GM21528 (cell line): ENCODE results near the gene SLC13A5.
"Not testable (repeated sequence)": the region's sequence is repeated elsewhere in the genome, so short reads cannot be mapped to it uniquely, and the experiment has no call there.

Source experiments
- ATAC-seq: cut with Tn5 transposase; IDR thresholded peaks from one replicate; pipeline ENCODE4 v1.9.1; 2021; ENCODE audit warnings: mild to moderate bottlenecking, moderate library complexity; ENCODE audit not compliant: unreplicated experiment, low FRiP score

The SLC13A5 gene

DNA sequence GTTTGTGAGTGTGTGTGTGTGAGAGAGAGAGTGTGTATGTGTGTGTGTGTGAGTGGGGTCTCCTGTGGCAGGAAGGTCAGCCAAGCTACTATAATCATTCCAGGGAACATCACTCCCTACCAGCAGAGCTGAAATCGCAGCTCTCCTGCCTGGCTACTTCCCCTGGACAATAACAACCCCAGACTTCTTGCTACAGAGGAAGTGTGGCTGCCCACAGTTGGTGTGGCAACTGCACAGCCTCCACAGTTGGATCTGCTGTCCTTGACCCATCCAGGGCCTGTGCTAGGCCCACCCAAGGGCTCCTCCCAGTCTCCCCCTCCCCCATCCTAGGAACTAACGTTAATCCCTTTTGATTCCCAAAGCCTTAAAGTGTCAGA is 1.5 kb downstream of the SLC13A5 start:
- no peak for ATAC-seq

DNA sequence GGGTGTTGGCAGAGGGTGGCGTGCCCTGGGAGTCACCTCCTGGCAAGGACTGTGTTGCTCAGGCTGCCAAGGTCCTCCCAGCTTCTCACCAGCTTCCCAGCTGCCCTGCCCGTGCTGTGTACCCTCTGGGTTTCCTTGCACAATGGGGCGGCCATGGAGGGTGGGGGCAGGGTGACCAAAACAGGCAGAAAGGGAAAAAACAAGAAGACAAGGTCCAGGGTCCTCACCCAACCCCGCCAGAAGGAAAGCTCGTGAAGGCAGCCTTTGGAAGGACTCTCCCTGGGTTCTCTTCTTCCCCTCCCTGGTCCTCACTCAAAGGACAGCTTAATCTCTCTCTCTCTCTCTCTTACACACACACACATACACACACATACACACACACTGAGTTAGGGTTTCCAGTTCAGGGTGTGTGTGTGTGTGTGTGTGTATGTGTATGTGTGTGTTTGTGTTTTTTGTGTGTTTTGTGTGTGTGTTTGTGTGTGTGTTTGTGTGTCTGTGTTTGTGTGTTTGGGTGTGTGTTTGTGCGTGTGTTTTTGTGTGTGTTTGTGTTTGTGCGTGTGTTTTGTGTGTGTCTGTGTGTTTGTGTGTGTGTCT is 2.0 kb downstream of the SLC13A5 start:
- ATAC-seq = no peak

DNA sequence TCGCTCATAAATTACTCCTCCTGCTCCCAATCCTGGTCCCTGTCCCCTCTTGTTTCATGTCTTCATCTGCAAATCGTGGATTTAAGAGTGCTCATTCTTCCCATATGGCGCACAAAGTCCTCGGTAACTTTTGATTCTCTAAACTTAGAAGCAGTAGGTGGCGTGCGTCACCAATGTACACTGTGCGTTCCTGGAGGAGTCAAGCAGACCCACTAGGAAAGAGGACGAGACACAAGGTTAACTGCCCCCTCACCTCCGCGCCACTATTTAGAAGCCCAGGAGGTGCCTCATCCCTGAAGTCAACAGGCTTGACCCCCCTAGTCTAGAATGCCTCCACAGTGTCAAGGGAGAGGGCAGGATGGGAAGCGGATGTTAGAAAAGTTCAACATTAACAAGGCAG is 2.9 kb downstream of the SLC13A5 start:
- no peak for ATAC-seq

DNA sequence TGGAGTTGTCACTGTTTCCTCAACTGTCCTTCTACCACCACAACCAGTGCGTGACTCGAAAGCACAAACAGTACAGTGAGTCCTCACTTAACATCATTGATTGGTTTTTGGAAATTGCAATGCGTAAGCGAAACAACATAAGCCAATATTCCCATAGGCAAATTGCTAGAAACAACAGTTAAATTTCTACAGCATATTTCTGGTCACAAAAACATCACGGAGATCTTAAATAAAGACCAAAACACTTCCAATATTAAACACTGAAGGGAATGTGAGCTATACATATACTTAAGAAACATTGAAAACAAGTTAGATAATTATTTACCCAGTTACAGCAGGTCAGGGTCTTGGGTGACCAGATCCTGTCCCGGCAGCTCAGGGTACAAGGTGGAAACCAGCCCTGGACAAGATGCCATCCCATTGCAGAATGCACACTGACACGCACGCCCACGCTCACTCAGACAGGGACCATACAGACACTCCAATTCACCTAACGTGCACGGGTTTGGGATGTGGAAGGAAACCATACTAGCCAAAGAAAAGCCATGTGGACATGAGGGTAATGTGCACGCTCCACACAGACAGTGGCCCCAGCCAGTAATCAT is 4.7 kb downstream of the SLC13A5 start:
- ATAC-seq = no peak

DNA sequence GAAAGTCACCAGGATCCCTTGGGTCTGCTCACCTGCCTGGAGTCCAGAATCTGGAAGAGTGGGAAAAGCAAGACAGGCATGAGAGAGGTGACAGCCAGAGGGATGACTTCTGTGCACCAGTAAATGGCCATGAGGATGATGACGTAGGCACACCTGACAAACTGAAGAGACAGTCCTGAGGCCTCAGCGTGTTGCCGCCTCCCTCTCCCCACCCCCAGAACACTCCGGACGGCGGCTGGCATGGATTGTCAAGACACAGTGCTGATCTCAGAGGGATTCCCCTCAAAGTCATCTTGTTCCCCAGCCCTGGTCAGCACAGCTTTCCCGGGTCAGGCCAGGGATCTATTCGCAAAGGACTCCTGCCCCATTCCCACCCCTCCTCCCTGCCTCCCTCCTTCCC is 6.2 kb downstream of the SLC13A5 start:
- ATAC-seq = no peak

DNA sequence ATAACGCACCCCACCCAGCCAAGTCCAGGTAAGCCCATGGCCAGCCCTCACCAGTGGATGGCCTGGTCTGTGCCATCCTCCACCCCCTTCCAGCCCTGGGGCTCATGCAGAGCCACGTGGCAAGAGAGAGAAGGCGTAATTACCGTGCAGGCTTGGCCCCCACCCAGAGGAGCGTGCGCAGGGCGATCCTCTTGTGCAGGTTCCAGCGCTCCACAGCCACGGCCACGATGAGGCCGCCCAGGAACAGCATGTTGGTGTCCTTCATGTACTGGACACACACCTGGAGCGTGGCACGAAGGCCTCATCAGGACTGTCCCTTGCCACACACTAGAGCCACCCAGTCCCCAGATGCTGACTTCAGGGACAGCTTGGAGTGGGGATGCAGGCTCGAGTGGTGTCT is 6.7 kb downstream of the SLC13A5 start:
- ATAC-seq = no peak

DNA sequence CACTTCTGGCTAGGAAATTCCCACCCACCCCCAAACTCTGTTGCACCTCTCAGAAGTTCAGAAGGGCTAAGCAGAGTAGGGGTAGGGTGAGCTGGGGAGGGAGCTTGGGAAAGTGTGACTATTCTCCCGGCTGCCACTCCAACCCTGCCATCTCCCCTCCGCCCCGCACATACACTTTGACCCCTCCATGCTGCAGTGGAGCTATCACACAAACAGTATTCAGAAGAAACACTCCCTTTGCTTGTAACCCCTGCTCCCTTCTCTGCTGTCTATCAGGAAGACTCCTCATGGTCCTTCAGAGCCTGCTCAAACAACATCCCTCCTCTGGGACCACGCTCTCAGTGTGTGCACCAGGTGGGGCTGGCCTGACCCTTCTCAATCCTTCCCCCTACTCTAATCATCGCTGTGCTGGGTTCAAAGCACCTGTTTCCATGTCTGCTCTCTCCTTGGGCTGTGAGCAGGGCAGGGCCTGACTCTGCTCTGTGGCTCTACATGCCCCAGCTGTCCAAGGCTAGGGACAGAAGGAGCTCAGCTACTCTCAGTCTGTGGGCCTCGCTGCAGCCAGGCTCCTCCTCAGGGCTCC is 8.6 kb downstream of the SLC13A5 start:
- no peak for ATAC-seq

DNA sequence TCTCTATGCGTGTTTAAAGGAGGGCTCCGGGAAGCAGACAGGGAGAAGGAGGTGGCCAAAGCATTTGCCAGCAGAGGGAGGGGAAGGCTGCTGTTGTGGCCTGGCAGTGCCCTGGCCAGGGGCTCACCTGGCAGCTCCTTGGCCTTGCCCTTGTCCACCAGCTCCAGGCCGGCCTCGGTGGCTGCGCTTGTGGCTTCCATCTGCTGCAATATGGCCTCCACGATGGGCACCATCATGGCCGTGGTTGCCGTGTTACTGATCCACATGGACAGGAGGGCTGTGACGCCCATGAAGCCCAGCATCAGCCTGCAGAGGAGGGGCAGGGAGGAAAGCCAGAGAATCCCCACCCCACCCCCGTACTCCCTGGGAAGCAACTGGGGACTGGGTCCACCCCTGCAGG is 9.4 kb downstream of the SLC13A5 start:
- ATAC-seq = no peak

DNA sequence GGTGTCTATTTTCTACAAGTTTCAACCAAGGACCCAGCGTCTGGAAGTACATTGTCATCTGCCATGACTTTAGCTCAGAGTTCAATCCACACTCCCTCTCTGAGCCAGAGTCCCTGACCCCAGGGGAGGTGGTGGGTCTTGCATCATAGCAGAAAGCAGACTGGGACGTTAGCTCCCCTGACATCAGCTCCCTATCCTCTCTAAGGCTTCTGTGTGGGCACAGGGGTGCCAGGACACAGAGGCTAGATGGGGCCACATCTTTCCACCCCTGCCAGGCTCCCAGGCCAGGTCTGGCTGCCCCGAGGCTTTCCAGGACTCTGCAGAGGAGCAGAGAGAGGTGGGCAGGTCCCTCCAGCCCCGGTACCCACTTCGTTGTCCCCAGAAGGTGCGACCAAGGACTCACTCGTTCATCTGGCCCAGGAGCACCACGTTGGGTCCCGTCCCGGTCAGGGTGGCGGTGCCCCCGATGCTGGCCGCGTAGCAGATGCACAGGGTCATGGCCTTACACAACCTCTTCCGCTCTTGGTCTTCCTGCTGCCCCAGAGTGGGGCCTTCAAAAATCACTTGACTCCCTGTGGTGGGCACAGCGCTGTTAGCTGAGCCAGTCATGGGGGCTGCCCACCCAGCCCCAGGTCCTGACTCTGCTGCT is 10.5 kb downstream of the SLC13A5 start:
- ATAC-seq = no peak

DNA sequence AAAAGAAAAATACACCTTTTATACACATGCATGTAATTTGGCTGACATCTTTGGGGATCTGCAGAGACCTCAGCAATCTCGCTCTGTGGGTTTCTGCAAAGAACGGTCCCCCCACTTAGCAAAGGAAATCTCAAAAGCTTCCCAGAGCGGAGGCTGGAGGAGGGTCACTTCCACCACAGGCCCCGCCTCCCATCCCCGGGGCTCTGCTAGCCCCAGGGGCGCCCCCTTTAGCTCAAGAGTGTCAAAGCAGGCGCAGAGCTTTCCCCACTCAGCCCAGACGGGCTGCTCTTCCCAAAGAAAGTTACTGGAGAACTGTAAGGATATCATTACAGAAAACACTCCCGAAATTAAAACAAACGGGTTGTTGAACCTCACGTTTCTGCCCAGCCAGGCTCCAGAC is 11.4 kb downstream of the SLC13A5 start:
- ATAC-seq = no peak

DNA sequence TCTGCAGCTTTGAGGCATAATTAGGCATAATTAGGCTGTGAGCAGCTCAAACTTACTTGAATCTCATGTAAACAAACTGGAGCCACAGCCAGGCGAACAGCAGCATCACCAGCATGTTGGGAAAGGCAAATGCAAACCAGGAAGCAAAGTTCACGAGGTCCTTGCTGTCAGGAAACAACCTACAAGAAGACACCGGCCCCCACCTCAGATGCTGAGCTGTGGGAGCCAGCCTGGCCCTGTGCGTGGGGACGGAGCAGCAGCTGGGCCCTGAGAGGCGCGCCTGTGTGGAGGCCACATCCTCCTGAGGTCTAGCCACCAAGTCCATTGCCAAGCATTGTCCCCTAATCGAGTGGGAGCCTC is 12.2 kb downstream of the SLC13A5 start:
- no peak for ATAC-seq

DNA sequence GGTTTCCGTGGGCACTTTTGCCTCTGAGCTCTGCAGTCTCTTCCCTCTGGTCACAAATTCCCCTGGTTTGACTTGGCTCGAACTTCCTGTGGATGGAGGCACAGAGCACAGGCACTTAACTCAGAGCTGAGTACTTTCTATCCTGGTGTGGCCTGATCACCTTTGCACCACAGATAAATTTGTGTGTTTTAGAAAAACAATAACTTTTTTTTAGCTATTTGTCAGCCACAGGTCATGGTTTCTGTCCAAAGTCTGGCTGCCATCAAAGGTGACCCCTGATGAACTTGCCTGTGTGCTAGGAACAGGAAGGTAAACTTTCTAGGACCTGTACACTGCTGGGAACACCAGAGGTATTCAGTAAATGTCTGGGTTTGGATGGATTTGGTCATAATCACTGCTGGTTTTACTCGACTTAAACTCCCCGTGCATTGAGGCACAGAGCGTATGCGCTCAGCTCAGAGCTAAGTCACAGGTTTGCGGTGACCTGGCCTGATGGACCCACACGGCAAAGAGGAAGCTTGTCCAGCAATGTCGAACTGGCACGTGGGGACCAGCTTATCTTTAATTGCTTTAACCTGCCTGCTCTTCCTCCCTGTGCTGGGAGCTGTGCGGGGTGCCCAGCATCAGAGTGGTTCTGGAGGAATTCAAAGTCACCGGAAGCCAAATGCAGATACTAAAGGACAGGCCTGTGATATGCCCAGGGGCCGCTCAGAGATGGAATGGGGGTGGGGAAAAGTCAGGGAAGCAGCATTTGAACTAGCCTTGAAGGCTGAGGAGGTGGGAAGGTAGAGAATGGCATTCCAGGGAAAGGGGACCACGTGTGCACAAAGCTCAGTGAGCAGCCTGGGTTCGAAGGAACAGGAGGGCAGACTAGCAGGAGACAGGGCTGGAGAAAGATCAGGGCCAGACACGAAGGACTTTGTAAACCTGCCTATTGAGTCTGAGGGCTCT is 12.9 kb downstream of the SLC13A5 start:
- no peak for ATAC-seq

DNA sequence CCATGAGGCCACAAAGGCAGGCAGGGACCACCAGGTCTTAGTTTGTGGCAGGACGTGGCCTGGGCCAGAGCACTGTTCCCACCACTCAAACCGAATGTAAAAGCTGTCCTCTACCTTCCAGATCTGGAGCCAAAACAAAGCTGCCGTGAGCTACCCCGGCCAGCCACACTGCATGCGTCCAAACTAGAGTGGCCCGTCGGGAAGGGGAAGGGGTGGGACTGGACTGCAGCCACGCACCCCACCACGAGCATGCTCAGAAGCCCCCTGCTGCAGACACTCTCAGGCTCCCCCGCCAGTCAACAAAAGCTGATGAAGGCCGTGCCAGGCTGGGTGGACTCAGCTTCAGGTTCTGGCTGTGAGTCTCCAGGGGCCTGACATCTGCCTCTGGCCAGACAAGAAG is 15.2 kb downstream of the SLC13A5 start:
- no peak for ATAC-seq

DNA sequence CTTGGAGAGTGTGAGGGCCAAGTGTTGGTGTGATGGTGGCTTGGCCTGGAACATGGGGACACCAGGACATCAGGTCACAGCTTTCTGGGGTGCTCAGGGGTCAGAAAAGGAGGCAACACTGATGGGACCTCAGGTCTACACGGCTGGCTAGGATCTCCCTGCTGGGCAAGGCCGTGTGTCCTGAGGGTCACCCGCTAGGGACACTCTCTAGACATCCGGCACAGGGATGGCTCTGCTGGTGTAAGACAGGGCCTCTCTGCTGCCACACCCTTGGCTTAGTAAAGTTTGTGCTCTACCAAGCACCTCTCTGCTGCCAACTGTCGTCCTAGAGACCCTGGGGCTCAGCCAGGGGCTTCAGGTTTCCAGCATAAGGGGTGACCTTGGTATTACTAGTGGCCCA is 16.3 kb downstream of the SLC13A5 start:
- no peak for ATAC-seq

DNA sequence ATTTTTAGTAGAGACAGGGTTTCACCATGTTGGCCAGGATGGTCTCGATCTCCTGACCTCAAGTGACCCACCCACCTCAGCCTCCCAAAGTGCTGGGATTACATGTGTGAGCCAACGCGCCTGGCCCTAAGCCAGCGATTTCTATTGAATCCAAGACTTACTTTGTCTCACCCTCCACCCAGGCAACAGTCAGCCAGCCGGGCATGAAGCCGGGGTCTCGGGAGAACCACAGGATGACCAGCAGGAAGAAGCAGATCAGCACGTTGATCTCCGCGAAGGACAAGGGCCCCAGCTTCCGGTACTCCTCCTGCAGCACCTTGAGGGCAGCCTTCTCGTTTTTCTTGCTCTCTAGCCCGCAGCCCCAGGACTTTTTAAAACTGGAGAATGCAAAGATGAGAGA is 17.6 kb downstream of the SLC13A5 start:
- ATAC-seq = no peak

DNA sequence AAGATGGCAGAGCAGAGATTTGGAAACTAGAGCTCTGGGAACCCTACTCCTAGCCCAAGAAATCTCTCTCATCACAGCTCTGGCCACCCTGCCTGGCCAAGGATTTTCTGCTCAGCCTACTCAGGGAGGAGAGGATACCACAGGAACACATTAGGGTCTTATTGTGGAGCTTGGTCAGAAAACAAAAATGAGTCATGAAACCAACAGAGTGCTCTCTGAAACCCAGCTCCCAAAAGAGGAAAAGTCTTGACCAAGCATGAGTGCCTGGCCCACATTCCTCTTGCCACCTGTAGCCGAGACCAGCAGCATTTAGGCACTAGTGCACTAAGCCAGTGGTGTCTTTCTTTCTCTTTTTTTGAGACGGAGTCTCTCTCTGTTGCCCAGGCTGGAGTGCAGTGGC is 18.1 kb downstream of the SLC13A5 start:
- ATAC-seq = no peak

DNA sequence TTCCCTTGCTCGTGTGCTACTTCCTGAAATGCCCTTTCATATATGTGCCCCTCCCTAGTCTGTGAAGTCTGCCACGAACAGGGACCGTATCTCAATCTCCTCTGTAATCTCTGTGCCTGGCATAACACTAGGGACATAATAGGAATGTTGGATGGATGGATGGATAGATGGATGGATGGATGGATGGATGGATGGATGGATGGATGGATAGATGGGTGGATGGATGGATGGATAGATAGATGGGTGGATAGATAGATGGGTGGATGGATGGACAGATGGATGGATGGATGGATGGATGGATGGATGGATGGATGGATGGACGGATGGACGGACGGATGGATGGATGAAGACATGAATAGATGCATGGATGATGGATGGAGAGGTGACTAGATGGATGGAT is 21.2 kb downstream of the SLC13A5 start:
- not testable (repeated sequence) for ATAC-seq

DNA sequence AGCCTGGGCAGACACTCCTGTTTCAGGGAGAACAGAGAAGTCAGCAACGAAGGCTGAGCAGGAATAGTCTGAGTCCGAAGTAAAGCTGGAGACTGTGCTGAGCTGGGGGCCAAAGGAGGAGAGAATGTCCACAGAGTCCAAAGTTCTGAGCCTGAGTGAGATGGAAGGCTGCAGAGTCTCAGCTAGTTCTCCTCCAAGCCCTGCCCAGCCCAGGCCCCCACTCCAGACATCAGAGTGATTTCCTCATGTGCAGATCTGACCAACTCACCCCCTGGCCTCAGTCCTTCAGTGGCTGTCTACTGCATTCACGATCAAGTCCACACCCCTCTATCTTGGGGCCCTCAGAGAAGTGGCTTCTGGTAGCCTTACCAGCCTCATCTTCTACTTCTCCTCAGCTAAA is 21.6 kb downstream of the SLC13A5 start:
- no peak for ATAC-seq

DNA sequence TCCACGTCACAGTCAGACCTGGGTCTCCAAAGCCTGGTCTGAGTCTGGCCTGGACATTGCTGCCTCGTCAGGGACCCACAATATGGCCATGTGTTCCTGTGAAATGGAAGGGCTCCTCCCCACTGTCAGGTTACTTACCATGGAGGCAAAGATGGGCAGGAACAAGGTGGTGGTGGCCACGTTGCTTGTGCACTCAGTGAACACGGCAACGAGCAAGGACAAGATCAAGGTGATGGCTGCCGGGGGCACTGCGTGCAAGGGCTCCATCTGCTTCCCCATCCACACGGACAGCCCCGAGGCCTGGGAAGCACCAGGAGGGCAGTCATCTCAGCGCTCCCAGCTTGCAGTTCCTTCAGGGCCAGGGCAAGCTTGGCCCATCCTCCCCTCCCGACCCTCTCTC is 22.5 kb downstream of the SLC13A5 start:
- no peak for ATAC-seq

DNA sequence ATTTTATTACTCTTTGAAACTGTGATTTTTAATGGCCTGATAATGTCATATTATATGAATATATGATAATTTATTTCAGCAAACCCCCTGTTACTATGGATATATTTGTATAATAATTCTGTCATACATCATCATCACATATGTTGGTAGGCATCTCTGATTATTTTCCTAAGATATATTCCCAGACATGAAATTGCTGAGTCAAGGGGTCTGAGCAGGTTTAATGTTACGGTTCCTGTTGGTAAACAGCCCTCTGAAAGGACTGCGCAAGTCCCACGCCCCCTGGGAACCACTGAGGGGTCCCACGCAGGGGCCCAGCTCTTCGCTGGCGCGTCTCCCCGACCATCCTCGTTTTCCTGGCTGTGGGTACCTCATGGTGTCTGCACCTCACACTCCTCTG is 24.2 kb downstream of the SLC13A5 start:
- ATAC-seq = no peak

DNA sequence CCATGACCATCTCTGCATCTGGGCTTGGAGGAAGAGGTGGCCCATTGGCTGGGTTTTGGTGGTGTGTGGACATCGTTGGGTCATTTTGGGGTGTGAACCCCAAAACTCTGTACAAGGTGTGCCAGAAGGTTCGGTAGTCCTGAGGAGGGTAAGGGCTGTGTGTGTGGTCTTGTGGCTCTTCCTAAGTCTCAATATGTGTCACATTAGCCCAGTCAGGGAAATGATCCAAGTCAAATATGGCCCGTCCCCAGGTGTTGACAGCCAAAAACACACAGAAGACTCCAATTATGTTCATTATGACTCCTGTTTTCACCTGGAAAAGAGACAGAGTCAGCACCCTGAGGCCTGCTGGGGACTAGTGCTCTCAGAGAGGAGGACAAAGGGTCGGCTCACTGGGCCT is 27.1 kb downstream of the SLC13A5 start:
- ATAC-seq = no peak
